ENCODE data around the gene NFIA.

Gene NFIA

GRCh38 chr1:61120246-61120840 is 38.0 kb downstream of the NFIA start:
- H3K4me3 ChIP-seq (ENCODE audit: low read depth, low read length), result no peak overlapping the region
- DNase-seq (ENCODE audit: low read depth, low spot score), result peak; percentile 15
- in situ Hi-C loops (cut with HindIII; ENCODE audit: low sequenced_read_pairs), result no loop called here
- TF ChIP-seq CTCF (IDR thresholded peaks at IDR 0.05; ENCODE audit: low read depth, low read length), result no peak

GRCh38 chr1:61120998-61121397 is 38.6 kb downstream of the NFIA start:
- peak; percentile 41 for DNase-seq (ENCODE audit: low read depth, low spot score)
- in situ Hi-C loops (cut with HindIII; ENCODE audit: low sequenced_read_pairs), result no loop called here
- no peak overlapping the region for H3K4me3 ChIP-seq (ENCODE audit: low read depth, low read length)
- no peak for TF ChIP-seq CTCF (IDR thresholded peaks at IDR 0.05; ENCODE audit: low read depth, low read length)

GRCh38 chr1:61121631-61122030 is 39.3 kb downstream of the NFIA start:
- no peak for DNase-seq (ENCODE audit: low read depth, low spot score)
- TF ChIP-seq CTCF (IDR thresholded peaks at IDR 0.05; ENCODE audit: low read depth, low read length), result no peak
- in situ Hi-C loops (cut with HindIII; ENCODE audit: low sequenced_read_pairs), result no loop called here

GRCh38 chr1:61122389-61122788 is 40.0 kb downstream of the NFIA start:
- in situ Hi-C loops (cut with HindIII; ENCODE audit: low sequenced_read_pairs), result no loop called here
- DNase-seq (ENCODE audit: low read depth, low spot score), result no peak
- no peak for TF ChIP-seq CTCF (IDR thresholded peaks at IDR 0.05; ENCODE audit: low read depth, low read length)
- H3K4me3 ChIP-seq (ENCODE audit: low read depth, low read length), result no peak overlapping the region

More at GRCh38 chr1:61121631-61122030, 39.3 kb downstream of the NFIA start:
- no peak overlapping the region for H3K4me3 ChIP-seq (ENCODE audit: low read depth, low read length)

GRCh38 chr1:61123326-61123725 is 41.0 kb downstream of the NFIA start:
- DNase-seq (ENCODE audit: low read depth, low spot score), result no peak
- in situ Hi-C loops (cut with HindIII; ENCODE audit: low sequenced_read_pairs), result no loop called here
- no peak overlapping the region for H3K4me3 ChIP-seq (ENCODE audit: low read depth, low read length)
- TF ChIP-seq CTCF (IDR thresholded peaks at IDR 0.05; ENCODE audit: low read depth, low read length), result no peak

- no peak for DNase-seq (ENCODE audit: low read depth, low spot score)
- in situ Hi-C loops (cut with HindIII; ENCODE audit: low sequenced_read_pairs), result no loop called here
- TF ChIP-seq CTCF (IDR thresholded peaks at IDR 0.05; ENCODE audit: low read depth, low read length), result no peak
- H3K4me3 ChIP-seq (ENCODE audit: low read depth, low read length), result no peak overlapping the region
These were observed 41.7 kb downstream of the NFIA start for GRCh38 chr1:61124078-61124477.

All from astrocyte of the spinal cord (primary cell).